HFFc6 (cell line): ENCODE data around the gene DDX28. TPM values are rescaled to one million over a fixed set of nuclear protein-coding genes. Genes with fewer than 3 reads are reported as not detected.
A peak's percentile ranks its signal among the peaks of the same experiment; 100 is the strongest.

ENCODE experiments used
- DNase-seq: peaks from one replicate; pipeline ENCODE4 v3.0.0-alpha.2; 2018
- H3K27ac Mint-ChIP-seq: 2 replicates; pipeline ENCODE4 v1.8.0; 2020; ENCODE audit warnings: mild to moderate bottlenecking, mixed read lengths
- H3K27me3 Mint-ChIP-seq: 2 replicates; pipeline ENCODE4 v1.8.0; 2021; ENCODE audit warnings: mild to moderate bottlenecking, moderate library complexity, mixed read lengths; ENCODE audit not compliant: insufficient read depth
- H3K36me3 Mint-ChIP-seq: 2 replicates; pipeline ENCODE4 v1.8.0; 2021; ENCODE audit warnings: low read depth, mixed read lengths
- H3K4me1 Mint-ChIP-seq: 2 replicates; pipeline ENCODE4 v1.8.0; 2020; ENCODE audit warnings: low read depth, mixed read lengths
- H3K4me3 Mint-ChIP-seq: 2 replicates; pipeline ENCODE4 v1.8.0; 2020; ENCODE audit warnings: mild to moderate bottlenecking, moderate library complexity, mixed read lengths
- H3K9me3 Mint-ChIP-seq: 2 replicates; pipeline ENCODE4 v1.8.0; 2020; ENCODE audit warnings: mild to moderate bottlenecking, mixed read lengths
- total RNA-seq, 6 experiments: library from RNA; stranded (reverse); fragmentation: NEBNext Ultra II Directional; extraction: Animal tissue kit (Norgen Biotek cat#: 25700); gene quantifications; 2 replicates in 1 of 6; 3 replicates in 5 of 6; pipeline ENCODE4 v1.2.3, GENCODE V29; 2021
- TF ChIP-seq, protein P1 (sequence below): fragments of 200-600 bp; sonication (generic); IDR thresholded peaks from 2 replicates; pipeline ENCODE4 v1.5.0; 2021; ENCODE audit warnings: antibody characterized with exemption, mild to moderate bottlenecking

Gene DDX28
- total RNA-seq, 6 experiments from 2014 or later, result 7.2 to 8.5 (median 8.2) TPM

GRCh38 chr16:68047987-68048386 is 25.0 kb upstream of the DDX28 start:
- no peaks in the 10 kb centered on the region for H3K4me1 Mint-ChIP-seq
- H3K36me3 Mint-ChIP-seq, result no peaks in the 10 kb centered on the region
- H3K27ac Mint-ChIP-seq, result no peak overlapping the region
- H3K9me3 Mint-ChIP-seq, result no peaks in the 10 kb centered on the region
- DNase-seq, result no peak
- no peak overlapping the region for H3K4me3 Mint-ChIP-seq
- H3K27me3 Mint-ChIP-seq, result no peaks in the 10 kb centered on the region
- TF ChIP-seq, protein P1, sequence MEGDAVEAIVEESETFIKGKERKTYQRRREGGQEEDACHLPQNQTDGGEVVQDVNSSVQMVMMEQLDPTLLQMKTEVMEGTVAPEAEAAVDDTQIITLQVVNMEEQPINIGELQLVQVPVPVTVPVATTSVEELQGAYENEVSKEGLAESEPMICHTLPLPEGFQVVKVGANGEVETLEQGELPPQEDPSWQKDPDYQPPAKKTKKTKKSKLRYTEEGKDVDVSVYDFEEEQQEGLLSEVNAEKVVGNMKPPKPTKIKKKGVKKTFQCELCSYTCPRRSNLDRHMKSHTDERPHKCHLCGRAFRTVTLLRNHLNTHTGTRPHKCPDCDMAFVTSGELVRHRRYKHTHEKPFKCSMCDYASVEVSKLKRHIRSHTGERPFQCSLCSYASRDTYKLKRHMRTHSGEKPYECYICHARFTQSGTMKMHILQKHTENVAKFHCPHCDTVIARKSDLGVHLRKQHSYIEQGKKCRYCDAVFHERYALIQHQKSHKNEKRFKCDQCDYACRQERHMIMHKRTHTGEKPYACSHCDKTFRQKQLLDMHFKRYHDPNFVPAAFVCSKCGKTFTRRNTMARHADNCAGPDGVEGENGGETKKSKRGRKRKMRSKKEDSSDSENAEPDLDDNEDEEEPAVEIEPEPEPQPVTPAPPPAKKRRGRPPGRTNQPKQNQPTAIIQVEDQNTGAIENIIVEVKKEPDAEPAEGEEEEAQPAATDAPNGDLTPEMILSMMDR, result no peak

DNA sequence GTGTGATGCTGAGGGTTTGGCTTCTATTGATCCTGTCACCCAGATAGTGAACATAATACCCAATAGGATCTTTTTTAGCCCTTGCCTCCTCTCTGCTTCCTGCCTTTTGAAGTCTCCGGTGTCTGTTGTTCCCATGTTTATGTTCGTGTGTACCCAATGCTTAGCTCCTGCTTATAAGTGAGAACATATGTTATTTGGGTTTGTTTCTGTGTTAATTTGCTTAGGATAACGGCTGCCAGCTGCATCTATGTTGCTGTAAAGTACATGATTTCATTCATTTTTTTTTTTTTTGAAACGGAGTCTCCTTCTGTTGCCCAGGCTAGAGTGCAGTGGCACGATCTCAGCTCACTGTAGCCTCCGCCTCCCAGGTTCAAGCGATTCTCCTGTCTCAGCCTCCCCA is 23.1 kb upstream of the DDX28 start:
- Mint-ChIP-seq H3K4me3 (no peak overlapping the region), H3K36me3 (no peaks in the 10 kb centered on the region; the same call in 1 of the 2 replicates)
- TF ChIP-seq, protein P1, result no peak

GRCh38 chr16:68041783-68042182 is 18.8 kb upstream of the DDX28 start:
- Mint-ChIP-seq H3K4me1 (no peaks in the 10 kb centered on the region), H3K9me3 (no peaks in the 10 kb centered on the region)
- TF ChIP-seq, protein P1, result no peak

More for the DNA sequence above, 23.1 kb upstream of the DDX28 start:
- no peaks in the 10 kb centered on the region for H3K9me3 Mint-ChIP-seq
- no peak for DNase-seq
- no peak overlapping the region for H3K27ac Mint-ChIP-seq
- H3K27me3 Mint-ChIP-seq, result no peaks in the 10 kb centered on the region
- H3K4me1 Mint-ChIP-seq, result no peaks in the 10 kb centered on the region

GRCh38 chr16:68040506-68041288 is 17.7 kb upstream of the DDX28 start:
- Mint-ChIP-seq H3K27me3 (no peaks in the 10 kb centered on the region; the same call in 1 of the 2 replicates), H3K36me3 (no peaks in the 10 kb centered on the region; the same call in 1 of the 2 replicates), H3K4me3 (no peak overlapping the region), H3K27ac (0 out of 2 replicates have a peak overlapping the region, but pooled peaks have one; percentile 35), H3K9me3 (no peaks in the 10 kb centered on the region), H3K4me1 (no peaks in the 10 kb centered on the region)
- peak; percentile 42 for DNase-seq
- TF ChIP-seq, protein P1, result peak; percentile 94

More at GRCh38 chr16:68041783-68042182, 18.8 kb upstream of the DDX28 start:
- no peak overlapping the region for H3K4me3 Mint-ChIP-seq
- no peaks in the 10 kb centered on the region; the same call in 1 of the 2 replicates for H3K27me3 Mint-ChIP-seq
- no peak overlapping the region for H3K27ac Mint-ChIP-seq
- H3K36me3 Mint-ChIP-seq, result no peaks in the 10 kb centered on the region; the same call in 1 of the 2 replicates
- no peak for DNase-seq

DNA sequence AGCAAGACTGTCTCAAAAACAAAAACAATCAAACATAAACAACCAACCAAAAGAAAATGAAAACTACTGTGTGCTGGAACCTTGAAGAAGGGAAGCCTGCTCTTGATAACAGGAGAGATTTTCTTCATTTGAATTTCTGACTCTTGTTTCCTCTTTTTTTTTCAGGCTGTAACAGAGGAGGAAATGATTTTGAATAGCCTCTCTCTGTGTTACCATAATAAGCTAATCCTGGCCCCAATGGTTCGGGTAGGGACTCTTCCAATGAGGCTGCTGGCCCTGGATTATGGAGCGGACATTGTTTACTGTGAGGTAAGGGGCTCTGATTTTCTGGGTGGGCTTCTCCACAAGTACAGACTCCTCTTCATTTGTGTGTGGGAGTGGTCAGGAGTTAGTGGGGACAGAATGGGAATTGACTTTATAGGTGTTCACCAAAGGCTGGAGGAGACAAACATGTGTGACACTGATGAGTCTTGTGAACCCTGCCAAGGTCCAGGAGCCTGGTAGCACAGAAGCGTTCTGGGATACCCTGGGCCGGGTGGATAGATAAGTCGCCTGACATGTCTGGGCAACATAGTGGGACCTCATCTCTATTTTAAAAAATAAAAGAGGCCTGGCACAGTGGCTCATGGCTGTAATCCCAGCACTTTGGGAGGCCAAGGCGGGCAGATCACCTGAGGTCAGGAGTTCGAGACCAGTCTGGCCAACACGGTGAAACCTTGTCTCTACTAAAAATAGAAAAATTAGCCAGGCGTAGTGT is 15.0 kb upstream of the DDX28 start:
- Mint-ChIP-seq H3K4me3 (no peak overlapping the region), H3K9me3 (no peaks in the 10 kb centered on the region), H3K27ac (no peak overlapping the region), H3K36me3 (no peaks in the 10 kb centered on the region; the same call in 1 of the 2 replicates), H3K27me3 (no peaks in the 10 kb centered on the region; the same call in 1 of the 2 replicates), H3K4me1 (no peaks in the 10 kb centered on the region)
- TF ChIP-seq, protein P1, result no peak
- DNase-seq, result no peak
